PC-9 (cell line): ENCODE data around the gene EYS. TPM values are rescaled to one million over a fixed set of nuclear protein-coding genes. Genes with fewer than 3 reads are reported as not detected.

Source experiments
- BruUV-seq: library from RNA; stranded (reverse); fragments of 400-500 nt; replicated peaks from 2 replicates; lab custom pipeline; 2021; lab: Mats Ljungman, UMichigan
- CTCF ChIA-PET: fragments of 300-600 bp; sonication (Branson Sonifier 250); formaldehyde crosslinking; loops from one replicate; lab custom pipeline; 2022; ENCODE audit warnings: antibody characterized with exemption; lab: Charles Lee
- POLR2A ChIA-PET: fragments of 300-600 bp; sonication (Branson Sonifier 250); formaldehyde crosslinking; loops from one replicate; lab custom pipeline; 2022; ENCODE audit warnings: antibody characterized with exemption; ENCODE audit not compliant: unreplicated experiment; lab: Charles Lee
- DNase-seq, 2 experiments: peaks; one replicate each; pipeline versions ENCODE4 v3.0.0 to v3.0.0-alpha.2; 2015 to 2022; ENCODE audit warnings: mixed read lengths in 1 of 2
- H2AFZ ChIP-seq: fragments of 200-600 bp; sonication (generic); 2 replicates; pipeline ENCODE4 v1.8.1; 2017; ENCODE audit warnings: antibody characterized with exemption
- H3F3A ChIP-seq: fragments of 200-600 bp; sonication (generic); 2 replicates; pipeline ENCODE4 v1.8.1; 2017; ENCODE audit warnings: antibody characterized with exemption, mild to moderate bottlenecking, low read depth; ENCODE audit not compliant: insufficient read depth
- H3K27ac ChIP-seq: fragments of 200-600 bp; sonication (generic); 2 replicates; pipeline ENCODE4 v1.6.1; 2016; ENCODE audit warnings: mixed run types
- H3K27me3 ChIP-seq: fragments of 200-600 bp; sonication (generic); 2 replicates; pipeline ENCODE4 v1.6.1; 2016; ENCODE audit warnings: low read depth, mixed run types; ENCODE audit not compliant: insufficient read depth
- H3K36me3 ChIP-seq: fragments of 200-600 bp; sonication (generic); 2 replicates; pipeline ENCODE4 v1.6.1; 2016; ENCODE audit warnings: low read depth, mixed run types
- H3K4me1 ChIP-seq: fragments of 200-600 bp; sonication (generic); replicated peaks from 2 replicates; pipeline ENCODE4 v1.6.1; 2016; ENCODE audit warnings: mixed run types; ENCODE audit not compliant: insufficient read depth
- H3K4me2 ChIP-seq: fragments of 200-600 bp; sonication (generic); 2 replicates; pipeline ENCODE4 v1.6.1; 2017; ENCODE audit warnings: mixed run types
- H3K4me3 ChIP-seq: fragments of 200-600 bp; sonication (generic); 2 replicates; pipeline ENCODE4 v1.6.1; 2016; ENCODE audit warnings: mixed run types
- H3K79me2 ChIP-seq: fragments of 200-600 bp; sonication (generic); 2 replicates; pipeline ENCODE4 v1.6.1; 2017; ENCODE audit warnings: low read depth, mixed run types
- H3K9me2 ChIP-seq: fragments of 200-600 bp; sonication (generic); 2 replicates; pipeline ENCODE4 v1.8.1; 2017; ENCODE audit warnings: mild to moderate bottlenecking; ENCODE audit not compliant: insufficient read depth
- H3K9me3 ChIP-seq: fragments of 200-600 bp; sonication (generic); 2 replicates; pipeline ENCODE4 v1.8.1; 2016; ENCODE audit warnings: low read depth; ENCODE audit not compliant: insufficient read depth
- H4K20me1 ChIP-seq: fragments of 200-600 bp; sonication (generic); 2 replicates; pipeline ENCODE4 v1.8.1; 2017; ENCODE audit not compliant: insufficient read depth
- CTCF ChIP-seq: fragments of 200-600 bp; sonication (generic); conservative IDR thresholded peaks from 2 replicates; pipeline ENCODE4 v1.6.1; 2017; ENCODE audit warnings: mixed run types, antibody characterized with exemption, mild to moderate bottlenecking, moderate library complexity
- EZH2 ChIP-seq: fragments of 200-600 bp; sonication (generic); IDR thresholded peaks from 2 replicates; pipeline ENCODE4 v1.8.0; 2017; ENCODE audit warnings: antibody characterized with exemption, low read depth
- intact Hi-C: fragments of 100-400 bp; cut with micrococcal nuclease; formaldehyde crosslinking; loops from one replicate; pipeline ENCODE4 v1.10.0; 2022; ENCODE audit not compliant: unreplicated experiment
- total RNA-seq: library from RNA; stranded (reverse); gene quantifications from 2 replicates; pipeline ENCODE4 v1.2.3, GENCODE V29; 2021

The EYS gene
- total RNA-seq, 1 experiment from 2014 or later, result not detected

GRCh38 chr6:64221776-64222175 is 1485.2 kb downstream of the EYS start:
- Histone ChIP-seq H2AFZ (no peak overlapping the region), H3K27ac (no peak overlapping the region), H3K4me3 (no peak overlapping the region), H3K4me1 (no peaks in the 10 kb centered on the region), H3K79me2 (no peaks in the 10 kb centered on the region), H3K27me3 (no peaks in the 10 kb centered on the region), H4K20me1 (no peaks in the 10 kb centered on the region), H3F3A (no peaks in the 10 kb centered on the region), H3K9me2 (no peaks in the 10 kb centered on the region), H3K9me3 (no peaks in the 10 kb centered on the region), H3K4me2 (no peak overlapping the region), H3K36me3 (no peaks in the 10 kb centered on the region)
- TF ChIP-seq CTCF (no peak), EZH2 (no peak)
- POLR2A ChIA-PET, result no interaction called here
- DNase-seq, result no peak
- CTCF ChIA-PET, result no interaction called here
- no TSS peak for BruUV-seq
- intact Hi-C loops, result no loop called here

GRCh38 chr6:64220801-64221200 is 1486.2 kb downstream of the EYS start:
- no peaks in the 10 kb centered on the region for H3K79me2 ChIP-seq
- intact Hi-C loops, result no loop called here
- H2AFZ ChIP-seq, result no peak overlapping the region
- BruUV-seq, result no TSS peak
- no peaks in the 10 kb centered on the region for H3K4me1 ChIP-seq
- ChIA-PET POLR2A (no interaction called here), CTCF (no interaction called here)
- TF ChIP-seq CTCF, result no peak
- no peak for TF ChIP-seq EZH2
- no peak overlapping the region for H3K4me2 ChIP-seq
- no peaks in the 10 kb centered on the region for H4K20me1 ChIP-seq
- no peak for DNase-seq
- H3K9me3 ChIP-seq, result no peaks in the 10 kb centered on the region
- no peak overlapping the region for H3K27ac ChIP-seq
- H3F3A ChIP-seq, result no peaks in the 10 kb centered on the region
- no peaks in the 10 kb centered on the region for H3K27me3 ChIP-seq
- H3K36me3 ChIP-seq, result no peaks in the 10 kb centered on the region
- H3K9me2 ChIP-seq, result no peaks in the 10 kb centered on the region
- no peak overlapping the region for H3K4me3 ChIP-seq

- Histone ChIP-seq H3K4me2 (no peak overlapping the region), H3F3A (no peaks in the 10 kb centered on the region), H3K27ac (no peak overlapping the region), H4K20me1 (no peaks in the 10 kb centered on the region), H3K4me3 (no peak overlapping the region), H3K9me3 (no peaks in the 10 kb centered on the region), H2AFZ (no peak overlapping the region), H3K4me1 (no peaks in the 10 kb centered on the region), H3K79me2 (no peaks in the 10 kb centered on the region), H3K9me2 (no peaks in the 10 kb centered on the region), H3K36me3 (no peaks in the 10 kb centered on the region), H3K27me3 (no peaks in the 10 kb centered on the region)
- intact Hi-C loops, result no loop called here
- ChIA-PET POLR2A (no interaction called here), CTCF (no interaction called here)
- no TSS peak for BruUV-seq
- no peak for DNase-seq
- TF ChIP-seq EZH2 (no peak), CTCF (no peak)
Measured at GRCh38 chr6:64217721-64218620, 1489.1 kb downstream of the EYS start.
